Erythroblast (primary cell): ENCODE data around the gene C10orf90.

Experiments used
- DNase-seq, 2 experiments: peaks; one replicate each; lab custom pipeline; 2025; lab: John Stamatoyannopoulos, UW
- GATA1 ChIP-seq: IDR thresholded peaks from 2 replicates; pipeline ENCODE4 v1.6.1; 2011; ENCODE audit warnings: low read depth, mild to moderate bottlenecking, control low read depth, low read length, moderate library complexity
- POLR2A ChIP-seq: IDR thresholded peaks from 2 replicates; pipeline ENCODE4 v1.6.1; 2011; ENCODE audit warnings: mild to moderate bottlenecking, low read length

The C10orf90 gene

GRCh38 chr10:126665207-126665606 is 5.3 kb downstream of the C10orf90 start:
- no peak for DNase-seq
- TF ChIP-seq POLR2A = no peak
- no peak for TF ChIP-seq GATA1

GRCh38 chr10:126663880-126664279 is 6.6 kb downstream of the C10orf90 start:
- no peak for DNase-seq
- TF ChIP-seq POLR2A (no peak), GATA1 (no peak)

DNA sequence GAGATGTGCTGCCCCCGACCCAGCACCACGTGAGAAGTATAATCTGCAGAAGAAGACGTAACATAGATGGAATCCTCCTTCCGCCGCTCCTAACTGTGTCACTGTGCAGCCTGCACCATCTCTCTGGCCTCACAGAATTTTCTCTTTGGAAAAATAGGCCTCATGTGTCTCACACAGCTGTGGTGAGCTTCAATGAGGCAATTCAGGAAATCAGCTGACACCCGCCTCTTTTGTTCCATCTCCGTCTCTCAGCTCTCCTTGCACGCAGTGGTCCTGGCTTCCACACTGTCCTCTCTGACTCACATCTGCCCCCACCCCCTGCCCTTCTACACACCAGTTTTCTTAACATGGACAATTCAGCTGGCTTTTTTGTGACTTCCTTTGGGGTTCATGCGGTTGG is 7.2 kb downstream of the C10orf90 start:
- TF ChIP-seq POLR2A (no peak), GATA1 (no peak)
- DNase-seq = no peak

- DNase-seq = no peak
- TF ChIP-seq POLR2A (no peak), GATA1 (no peak)
Measured at GRCh38 chr10:126661841-126662515, 8.5 kb downstream of the C10orf90 start.

- DNase-seq = no peak
- TF ChIP-seq POLR2A = no peak
Measured at GRCh38 chr10:126661356-126661755, 9.1 kb downstream of the C10orf90 start.

GRCh38 chr10:126659750-126660149 is 10.7 kb downstream of the C10orf90 start:
- TF ChIP-seq POLR2A (no peak), GATA1 (no peak)
- no peak for DNase-seq

GRCh38 chr10:126658928-126659327 is 11.6 kb downstream of the C10orf90 start:
- no peak for TF ChIP-seq POLR2A
- no peak for TF ChIP-seq GATA1
- no peak for DNase-seq

- TF ChIP-seq POLR2A (no peak), GATA1 (no peak)
- DNase-seq = no peak
Measured at GRCh38 chr10:126654579-126654978, 15.9 kb downstream of the C10orf90 start.

DNA sequence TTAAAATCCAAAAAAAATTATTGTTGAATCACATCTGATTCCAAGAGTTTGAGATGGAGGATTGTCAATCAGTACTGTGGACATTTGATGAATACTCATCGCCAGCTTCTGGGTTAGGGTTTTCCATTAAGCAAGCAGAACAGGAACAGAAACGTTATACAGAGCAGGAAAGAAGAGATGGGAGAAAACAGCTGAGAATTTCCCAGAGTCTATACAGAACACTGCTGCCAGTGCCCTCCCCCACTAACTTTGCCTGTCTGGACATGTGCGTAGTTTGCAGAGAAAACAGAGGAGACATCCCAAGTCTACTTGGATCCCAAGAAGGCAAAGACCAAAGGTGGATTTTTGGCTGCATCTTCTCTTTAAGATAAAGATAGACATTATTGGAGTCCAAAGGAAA is 19.0 kb downstream of the C10orf90 start:
- DNase-seq = no peak
- no peak for TF ChIP-seq GATA1
- no peak for TF ChIP-seq POLR2A

DNA sequence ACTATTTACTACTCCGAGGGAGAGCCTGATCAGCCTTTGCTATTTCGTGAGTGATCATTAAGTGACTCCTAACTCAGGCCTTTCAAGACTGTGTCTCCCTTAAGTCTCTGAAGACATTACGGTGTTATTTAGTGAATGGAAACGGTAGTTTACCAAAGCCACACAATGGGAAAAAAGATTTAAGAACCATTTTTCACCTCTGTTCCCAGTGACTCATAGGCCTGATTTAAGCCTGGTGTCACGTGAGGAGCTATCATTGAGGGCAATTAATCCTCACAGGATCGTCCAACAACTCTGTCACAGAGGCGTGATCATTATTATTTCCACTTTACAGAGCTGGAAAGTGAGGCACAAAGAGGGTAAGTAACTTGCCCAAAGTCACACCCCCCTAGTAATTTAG is 20.3 kb downstream of the C10orf90 start:
- TF ChIP-seq POLR2A = no peak
- TF ChIP-seq GATA1 = no peak
- no peak for DNase-seq

DNA sequence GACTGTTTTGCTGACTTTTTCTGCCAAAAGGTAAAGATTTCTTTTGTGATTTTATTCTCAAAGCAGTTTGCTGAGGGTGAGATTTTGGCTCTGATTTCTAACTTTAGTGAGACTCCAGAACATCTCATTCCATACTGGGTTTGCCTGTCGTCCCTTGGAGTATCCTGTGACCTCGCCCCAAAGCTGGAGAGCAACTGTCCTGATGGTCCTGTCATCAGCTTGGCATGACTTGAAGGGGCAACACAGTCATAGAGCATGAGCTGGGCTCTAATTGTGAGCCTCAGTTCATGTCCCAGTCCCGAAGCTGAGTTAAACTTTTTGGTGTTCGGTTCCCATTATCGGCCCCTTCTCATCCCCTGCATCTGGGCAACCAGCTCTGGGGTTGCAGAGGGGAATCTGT is 23.4 kb downstream of the C10orf90 start:
- TF ChIP-seq POLR2A = no peak
- no peak for TF ChIP-seq GATA1
- DNase-seq = no peak

DNA sequence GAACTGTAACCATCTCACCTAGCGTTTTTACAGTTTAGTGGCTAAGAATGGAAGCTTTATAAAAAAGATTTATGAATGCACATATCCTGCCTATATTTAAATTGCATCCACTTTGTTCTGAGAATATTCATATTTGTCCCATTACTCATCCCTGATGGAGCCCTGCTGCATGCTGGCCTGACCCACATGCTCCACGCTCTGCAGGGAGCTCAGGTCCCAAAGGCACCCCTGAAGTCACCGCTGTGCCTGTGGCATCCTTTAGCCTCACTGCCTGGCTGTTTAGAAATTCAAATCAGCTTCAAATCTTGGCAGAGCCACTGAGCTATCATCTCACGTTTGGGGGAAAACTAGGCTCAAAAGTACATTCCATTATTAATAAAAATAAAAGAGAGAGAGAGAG is 24.4 kb downstream of the C10orf90 start:
- no peak for TF ChIP-seq GATA1
- no peak for TF ChIP-seq POLR2A
- no peak for DNase-seq

- TF ChIP-seq POLR2A = no peak
- TF ChIP-seq GATA1 = no peak
- DNase-seq = peak; percentile 35 to 45
Measured at GRCh38 chr10:126640401-126640800, 30.1 kb downstream of the C10orf90 start.

- TF ChIP-seq POLR2A (no peak), GATA1 (no peak)
- peak; percentile 48 to 68 for DNase-seq
Measured at GRCh38 chr10:126639084-126639483, 31.4 kb downstream of the C10orf90 start.

DNA sequence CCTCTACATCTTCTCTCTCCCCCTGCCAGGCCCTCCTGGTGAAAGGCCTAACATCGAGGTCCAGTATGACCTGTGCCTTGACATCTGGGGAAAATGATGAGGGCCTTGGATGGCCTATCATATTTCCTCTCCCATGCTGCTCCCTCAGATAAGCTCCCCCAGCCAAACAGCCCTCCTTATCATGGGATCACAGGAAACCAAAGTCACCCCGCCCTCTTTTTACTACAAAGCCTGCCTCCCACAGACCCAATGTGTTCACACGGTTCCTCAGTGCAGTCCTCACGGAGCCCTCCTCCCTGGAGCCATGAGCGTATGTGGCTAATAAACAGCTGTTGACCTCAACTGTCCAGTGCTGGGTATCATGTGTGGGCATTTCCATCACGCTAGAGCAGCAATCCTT is 32.0 kb downstream of the C10orf90 start:
- DNase-seq = peak; percentile 80 to 92
- TF ChIP-seq GATA1 (peak; percentile 56), POLR2A (no peak)
